H9 (cell line): ENCODE data around the gene ANKRD11. TPM values are rescaled to one million over a fixed set of nuclear protein-coding genes. Genes with fewer than 3 reads are reported as not detected.
A peak's percentile ranks its signal among the peaks of the same experiment; 100 is the strongest.

ENCODE experiments used
- DNase-seq: peaks from one replicate; pipeline ENCODE4 v3.0.0-alpha.2; 2017
- H2AFZ ChIP-seq: one replicate; pipeline ENCODE4 v1.6.1; 2013; ENCODE audit warnings: mild to moderate bottlenecking, low read length, control low read depth, moderate library complexity
- H2AK5ac ChIP-seq: 2 replicates; pipeline ENCODE4 v1.6.1; 2013; ENCODE audit warnings: low read length, control low read depth, mixed read lengths; ENCODE audit not compliant: insufficient read length
- H2BK120ac ChIP-seq: one replicate; pipeline ENCODE4 v1.6.1; 2013; ENCODE audit warnings: low read depth, mild to moderate bottlenecking, low read length, control low read depth, inconsistent platforms; ENCODE audit not compliant: poor library complexity, severe bottlenecking
- H2BK12ac ChIP-seq: 2 replicates; pipeline ENCODE4 v1.6.1; 2013; ENCODE audit warnings: low read length, control low read depth, mixed read lengths, low read depth; ENCODE audit not compliant: insufficient read length
- H2BK15ac ChIP-seq: 2 replicates; pipeline ENCODE4 v1.6.1; 2013; ENCODE audit warnings: low read depth, low read length, control low read depth
- H2BK20ac ChIP-seq: one replicate; pipeline ENCODE4 v1.6.1; 2013; ENCODE audit warnings: low read depth, mild to moderate bottlenecking, low read length, control low read depth, inconsistent platforms; ENCODE audit not compliant: poor library complexity, severe bottlenecking
- H2BK5ac ChIP-seq: 2 replicates; pipeline ENCODE4 v1.6.1; 2013; ENCODE audit warnings: low read length, control low read depth, mixed read lengths; ENCODE audit not compliant: insufficient read length
- H3K14ac ChIP-seq: 2 replicates; pipeline ENCODE4 v1.6.1; 2013; ENCODE audit warnings: low read length, control low read depth; ENCODE audit not compliant: insufficient read depth
- H3K18ac ChIP-seq: 2 replicates; pipeline ENCODE4 v1.6.1; 2013; ENCODE audit warnings: low read depth, mild to moderate bottlenecking, mixed read lengths, low read length, control low read depth; ENCODE audit not compliant: insufficient read length
- H3K23ac ChIP-seq: 2 replicates; pipeline ENCODE4 v1.6.1; 2013; ENCODE audit warnings: low read length, control low read depth, mixed read lengths, low read depth; ENCODE audit not compliant: insufficient read length
- H3K23me2 ChIP-seq: 2 replicates; pipeline ENCODE4 v1.6.1; 2013; ENCODE audit warnings: low read depth, mild to moderate bottlenecking, mixed read lengths, low read length, control low read depth; ENCODE audit not compliant: insufficient read length, poor library complexity, severe bottlenecking
- H3K27ac ChIP-seq: 2 replicates; pipeline ENCODE4 v1.5.1; 2013; ENCODE audit warnings: low read length, control low read depth, mixed read lengths, low read depth; ENCODE audit not compliant: insufficient read length
- H3K27me3 ChIP-seq: 2 replicates; pipeline ENCODE4 v1.6.1; 2013; ENCODE audit warnings: low read length, control low read depth, inconsistent platforms; ENCODE audit not compliant: insufficient read depth
- H3K4ac ChIP-seq: 2 replicates; pipeline ENCODE4 v1.6.1; 2013; ENCODE audit warnings: low read depth, mild to moderate bottlenecking, control low read depth, inconsistent platforms, low read length, moderate library complexity
- H3K4me1 ChIP-seq: 2 replicates; pipeline ENCODE4 v1.6.1; 2013; ENCODE audit warnings: low read length, control low read depth, inconsistent platforms; ENCODE audit not compliant: insufficient read depth
- H3K4me2 ChIP-seq: 2 replicates; pipeline ENCODE4 v1.6.1; 2013; ENCODE audit warnings: low read length, control low read depth, mixed read lengths; ENCODE audit not compliant: insufficient read length, insufficient read depth
- H3K56ac ChIP-seq: 2 replicates; pipeline ENCODE4 v1.6.1; 2013; ENCODE audit warnings: low read depth, mild to moderate bottlenecking, mixed read lengths, low read length, control low read depth; ENCODE audit not compliant: insufficient read length
- H3K79me1 ChIP-seq: 2 replicates; pipeline ENCODE4 v1.6.1; 2013; ENCODE audit warnings: low read depth, mild to moderate bottlenecking, moderate library complexity, low read length, control low read depth, inconsistent platforms; ENCODE audit not compliant: insufficient read depth, poor library complexity, severe bottlenecking
- H3K79me2 ChIP-seq: 2 replicates; pipeline ENCODE4 v1.6.1; 2013; ENCODE audit warnings: low read length, control low read depth, inconsistent platforms; ENCODE audit not compliant: insufficient read depth
- H3K9ac ChIP-seq: 2 replicates; pipeline ENCODE4 v1.6.1; 2013; ENCODE audit warnings: low read length, control low read depth, mixed read lengths; ENCODE audit not compliant: insufficient read length; ENCODE audit errors: extremely low read depth
- H3K9me3 ChIP-seq: one replicate; pipeline ENCODE4 v1.6.1; 2013; ENCODE audit warnings: low read depth, low read length, inconsistent platforms; ENCODE audit not compliant: control insufficient read depth
- H3T11ph ChIP-seq: one replicate; pipeline ENCODE4 v1.6.1; 2013; ENCODE audit warnings: mild to moderate bottlenecking, low read length, control low read depth, inconsistent platforms
- H4K20me1 ChIP-seq: one replicate; pipeline ENCODE4 v1.6.1; 2013; ENCODE audit not compliant: control insufficient read depth, insufficient read length, insufficient read depth
- H4K5ac ChIP-seq: 2 replicates; pipeline ENCODE4 v1.6.1; 2013; ENCODE audit warnings: low read depth, mild to moderate bottlenecking, mixed read lengths, low read length, control low read depth; ENCODE audit not compliant: insufficient read length
- H4K8ac ChIP-seq: replicated peaks from 2 replicates; pipeline ENCODE4 v1.6.1; 2013; ENCODE audit warnings: low read length, control low read depth, mixed read lengths, low read depth; ENCODE audit not compliant: insufficient read length
- H4K91ac ChIP-seq: 2 replicates; pipeline ENCODE4 v1.6.1; 2013; ENCODE audit warnings: low read depth, mild to moderate bottlenecking, moderate library complexity, mixed read lengths, low read length, control low read depth; ENCODE audit not compliant: insufficient read length
- H3K27ac Mint-ChIP-seq, 3 experiments: 2 replicates in 2 of 3; 3 replicates in 1 of 3; pipeline ENCODE4 v1.8.0; 2020 to 2021; ENCODE audit warnings: mixed read lengths in 3 of 3, mild to moderate bottlenecking in 1 of 3, moderate library complexity in 1 of 3
- H3K27me3 Mint-ChIP-seq: 2 replicates; pipeline ENCODE4 v1.8.0; 2021; ENCODE audit warnings: low read depth, mild to moderate bottlenecking, moderate library complexity, mixed read lengths
- H3K36me3 Mint-ChIP-seq, 3 experiments: 2 replicates in 2 of 3; 3 replicates in 1 of 3; pipeline ENCODE4 v1.8.0; 2020 to 2021; ENCODE audit warnings: low read depth in 3 of 3, mixed read lengths in 3 of 3; ENCODE audit not compliant: insufficient read depth in 1 of 3
- H3K4me1 Mint-ChIP-seq, 2 experiments: 2 replicates each; pipeline ENCODE4 v1.8.0; 2020; ENCODE audit warnings: mixed read lengths in 2 of 2
- H3K4me3 Mint-ChIP-seq, 2 experiments: 2 replicates in 1 of 2; 3 replicates in 1 of 2; pipeline ENCODE4 v1.8.0; 2020 to 2021; ENCODE audit warnings: mild to moderate bottlenecking in 2 of 2, mixed read lengths in 2 of 2, moderate library complexity in 1 of 2
- H3K9me3 Mint-ChIP-seq, 2 experiments: 2 replicates in 1 of 2; 3 replicates in 1 of 2; pipeline ENCODE4 v1.8.0; 2020; ENCODE audit warnings: mild to moderate bottlenecking in 2 of 2, mixed read lengths in 2 of 2, moderate library complexity in 1 of 2
- WGBS: extraction: QIAGEN DNeasy Blood & Tissue Kit; methylation state at CpG from one replicate; pipeline ENCODE4 v1.1.7; 2013; ENCODE audit warnings: missing lambda C conversion rate, low lambda C conversion rate, mixed read lengths; ENCODE audit not compliant: insufficient read length; ENCODE audit errors: extremely low coverage; 5-methylcytosine and 5-hydroxymethylcytosine counted together
- total RNA-seq: library from RNA; stranded (reverse); gene quantifications from 2 replicates; pipeline ENCODE4 v1.2.1, GENCODE V29; 2021
- TF ChIP-seq, protein P1 (sequence below): fragments of 200-600 bp; sonication (generic); conservative IDR thresholded peaks from 3 replicates; pipeline ENCODE4 v1.8.0; 2021; ENCODE audit warnings: antibody characterized with exemption, mild to moderate bottlenecking

ANKRD11 gene
- total RNA-seq, 1 experiment from 2014 or later, result 181 TPM

- no peak overlapping the region for H2BK20ac ChIP-seq
- H4K91ac ChIP-seq, result no peak overlapping the region
- 0 out of 2 replicates have a peak overlapping the region, but pooled peaks have one; percentile 52 for H2BK15ac ChIP-seq
- peaks cover 5% of the 10 kb centered on the region for H4K20me1 ChIP-seq
- Mint-ChIP-seq H3K9me3 (no peaks in the 10 kb centered on the region), H3K27me3 (no peaks in the 10 kb centered on the region), H3K27ac (peak overlapping the region; percentile 42 to 91 (median 81); a peak in 6 of 7 replicates), H3K4me1 (peaks cover 73 to 75% of the 10 kb centered on the region in 2 experiments), H3K36me3 (peaks cover 2 to 5% (median 2%) of the 10 kb centered on the region in 3 experiments; a peak in 2 of 7 replicates), H3K4me3 (peak overlapping the region in 1 of 2 experiments; percentile 5; a peak in 1 of 5 replicates)
- no peak overlapping the region for H4K8ac ChIP-seq
- no peak overlapping the region for H2BK120ac ChIP-seq
- H3K9ac ChIP-seq, result peak overlapping the region; percentile 31
- no peak overlapping the region for H3K14ac ChIP-seq
- no peak overlapping the region for H3K4ac ChIP-seq
- no peak overlapping the region for H3T11ph ChIP-seq
- no CpG with 5 or more reads among the region's 14 CpGs for WGBS
- no peak overlapping the region for H3K56ac ChIP-seq
- no peak overlapping the region for H2BK5ac ChIP-seq
- no peak overlapping the region for H4K5ac ChIP-seq
- H2AK5ac ChIP-seq, result no peak overlapping the region
- TF ChIP-seq, protein P1, sequence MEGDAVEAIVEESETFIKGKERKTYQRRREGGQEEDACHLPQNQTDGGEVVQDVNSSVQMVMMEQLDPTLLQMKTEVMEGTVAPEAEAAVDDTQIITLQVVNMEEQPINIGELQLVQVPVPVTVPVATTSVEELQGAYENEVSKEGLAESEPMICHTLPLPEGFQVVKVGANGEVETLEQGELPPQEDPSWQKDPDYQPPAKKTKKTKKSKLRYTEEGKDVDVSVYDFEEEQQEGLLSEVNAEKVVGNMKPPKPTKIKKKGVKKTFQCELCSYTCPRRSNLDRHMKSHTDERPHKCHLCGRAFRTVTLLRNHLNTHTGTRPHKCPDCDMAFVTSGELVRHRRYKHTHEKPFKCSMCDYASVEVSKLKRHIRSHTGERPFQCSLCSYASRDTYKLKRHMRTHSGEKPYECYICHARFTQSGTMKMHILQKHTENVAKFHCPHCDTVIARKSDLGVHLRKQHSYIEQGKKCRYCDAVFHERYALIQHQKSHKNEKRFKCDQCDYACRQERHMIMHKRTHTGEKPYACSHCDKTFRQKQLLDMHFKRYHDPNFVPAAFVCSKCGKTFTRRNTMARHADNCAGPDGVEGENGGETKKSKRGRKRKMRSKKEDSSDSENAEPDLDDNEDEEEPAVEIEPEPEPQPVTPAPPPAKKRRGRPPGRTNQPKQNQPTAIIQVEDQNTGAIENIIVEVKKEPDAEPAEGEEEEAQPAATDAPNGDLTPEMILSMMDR, result no peak
- peaks cover 9% of the 10 kb centered on the region; the same call in 1 of the 2 replicates for H3K4me1 ChIP-seq
- no peak overlapping the region for H3K18ac ChIP-seq
- H3K27ac ChIP-seq, result no peak overlapping the region
- H3K4me2 ChIP-seq, result no peak overlapping the region
- no peaks in the 10 kb centered on the region for H3K23me2 ChIP-seq
- peaks cover 4% of the 10 kb centered on the region for H3K79me1 ChIP-seq
- DNase-seq, result no peak
- H3K23ac ChIP-seq, result no peak overlapping the region
- H3K79me2 ChIP-seq, result peaks cover 88% of the 10 kb centered on the region
- no peak overlapping the region for H2AFZ ChIP-seq
- H3K27me3 ChIP-seq, result no peaks in the 10 kb centered on the region
- no peak overlapping the region for H2BK12ac ChIP-seq
- H3K9me3 ChIP-seq, result no peaks in the 10 kb centered on the region
Measured at GRCh38 chr16:89478576-89479221, 11.7 kb downstream of the ANKRD11 start.
